GM12878 (cell line): ENCODE measurements around the gene MKRN1.

ENCODE experiments used
- E2F4 ChIP-seq: IDR thresholded peaks from 2 replicates; pipeline ENCODE4 v1.6.1; 2012; ENCODE audit warnings: low read depth, low read length, improper control_type of control experiment
- EZH2 ChIP-seq: IDR thresholded peaks from 2 replicates; pipeline ENCODE4 v1.6.1; 2012; ENCODE audit warnings: low read depth, mild to moderate bottlenecking, control low read depth, inconsistent platforms, low read length, borderline replicate concordance; ENCODE audit not compliant: control insufficient read depth
- LARP7 ChIP-seq: fragments of 450-650 bp; IDR thresholded peaks from 2 replicates; pipeline ENCODE4 v1.6.1; 2017; ENCODE audit warnings: mild to moderate bottlenecking
- NFIC ChIP-seq: IDR thresholded peaks from 2 replicates; pipeline ENCODE4 v1.6.1; 2012; ENCODE audit warnings: low read depth, mild to moderate bottlenecking, inconsistent platforms, low read length, moderate library complexity
- TBL1XR1 ChIP-seq: IDR thresholded peaks from 2 replicates; pipeline ENCODE4 v1.6.1; 2012; ENCODE audit warnings: low read depth, low read length, improper control_type of control experiment
- TF ChIP-seq, protein P1 (sequence below), 3 experiments: IDR thresholded peaks in 2 of 3; conservative IDR thresholded peaks in 1 of 3; 2 replicates each; pipeline ENCODE4 v1.5.1; 2011; ENCODE audit warnings: low read depth in 3 of 3, low read length in 3 of 3, mild to moderate bottlenecking in 3 of 3, control low read depth in 2 of 3, moderate library complexity in 2 of 3, inconsistent platforms in 1 of 3, mixed read lengths in 1 of 3; ENCODE audit not compliant: control insufficient read depth in 2 of 3, insufficient read depth in 1 of 3; ENCODE audit errors: extremely low read depth in 1 of 3
- TF ChIP-seq, protein P2 (sequence below): fragments of 450-650 bp; IDR thresholded peaks from 2 replicates; pipeline ENCODE4 v1.6.1; 2017; ENCODE audit warnings: antibody characterized with exemption, mild to moderate bottlenecking, moderate library complexity
- TF ChIP-seq, protein P3 (sequence below): fragments of 450-650 bp; formaldehyde crosslinking; IDR thresholded peaks from 2 replicates; pipeline ENCODE4 v1.4.0; 2020; ENCODE audit warnings: mild to moderate bottlenecking, moderate library complexity

DNA sequence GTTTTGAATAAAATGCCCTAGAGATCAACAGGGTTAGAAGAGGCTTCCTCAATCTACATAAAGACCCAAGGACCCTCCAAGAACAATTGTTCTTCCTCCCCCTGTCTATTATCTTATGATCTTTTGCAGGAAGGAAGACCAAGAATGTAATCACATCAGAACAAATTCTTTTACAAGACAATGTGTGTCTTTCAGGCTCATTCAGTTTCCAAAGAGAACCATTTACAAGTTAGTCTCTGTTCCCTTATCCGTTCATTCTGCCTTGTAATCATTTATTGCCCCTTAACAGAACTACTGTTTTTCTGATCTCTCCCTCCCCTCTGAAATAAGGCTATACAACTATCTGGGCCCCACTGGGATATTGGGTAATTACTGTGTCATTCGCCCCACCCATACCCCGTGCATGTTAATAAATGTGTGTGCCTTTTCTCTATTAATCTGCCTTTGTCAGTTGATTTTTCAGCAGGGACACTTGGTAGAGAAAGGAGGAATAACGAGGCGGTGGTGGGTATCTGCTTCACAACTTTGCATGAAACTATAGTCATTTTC lies 5.7 kb upstream of the MKRN1 start:
- TF ChIP-seq LARP7 (no peak), TBL1XR1 (no peak), EZH2 (no peak), NFIC (no peak), E2F4 (no peak)
- TF ChIP-seq, protein P1, sequence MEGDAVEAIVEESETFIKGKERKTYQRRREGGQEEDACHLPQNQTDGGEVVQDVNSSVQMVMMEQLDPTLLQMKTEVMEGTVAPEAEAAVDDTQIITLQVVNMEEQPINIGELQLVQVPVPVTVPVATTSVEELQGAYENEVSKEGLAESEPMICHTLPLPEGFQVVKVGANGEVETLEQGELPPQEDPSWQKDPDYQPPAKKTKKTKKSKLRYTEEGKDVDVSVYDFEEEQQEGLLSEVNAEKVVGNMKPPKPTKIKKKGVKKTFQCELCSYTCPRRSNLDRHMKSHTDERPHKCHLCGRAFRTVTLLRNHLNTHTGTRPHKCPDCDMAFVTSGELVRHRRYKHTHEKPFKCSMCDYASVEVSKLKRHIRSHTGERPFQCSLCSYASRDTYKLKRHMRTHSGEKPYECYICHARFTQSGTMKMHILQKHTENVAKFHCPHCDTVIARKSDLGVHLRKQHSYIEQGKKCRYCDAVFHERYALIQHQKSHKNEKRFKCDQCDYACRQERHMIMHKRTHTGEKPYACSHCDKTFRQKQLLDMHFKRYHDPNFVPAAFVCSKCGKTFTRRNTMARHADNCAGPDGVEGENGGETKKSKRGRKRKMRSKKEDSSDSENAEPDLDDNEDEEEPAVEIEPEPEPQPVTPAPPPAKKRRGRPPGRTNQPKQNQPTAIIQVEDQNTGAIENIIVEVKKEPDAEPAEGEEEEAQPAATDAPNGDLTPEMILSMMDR (IDR thresholded peaks at IDR 0.05 in 2 of 3, conservative IDR thresholded peaks at IDR 0.05 in 1 of 3; ENCODE audit: control insufficient read depth in 2 of 3, extremely low read depth in 1 of 3, insufficient read depth in 1 of 3, low read depth in 3 of 3, low read length in 3 of 3) = no peak
- TF ChIP-seq, protein P2, sequence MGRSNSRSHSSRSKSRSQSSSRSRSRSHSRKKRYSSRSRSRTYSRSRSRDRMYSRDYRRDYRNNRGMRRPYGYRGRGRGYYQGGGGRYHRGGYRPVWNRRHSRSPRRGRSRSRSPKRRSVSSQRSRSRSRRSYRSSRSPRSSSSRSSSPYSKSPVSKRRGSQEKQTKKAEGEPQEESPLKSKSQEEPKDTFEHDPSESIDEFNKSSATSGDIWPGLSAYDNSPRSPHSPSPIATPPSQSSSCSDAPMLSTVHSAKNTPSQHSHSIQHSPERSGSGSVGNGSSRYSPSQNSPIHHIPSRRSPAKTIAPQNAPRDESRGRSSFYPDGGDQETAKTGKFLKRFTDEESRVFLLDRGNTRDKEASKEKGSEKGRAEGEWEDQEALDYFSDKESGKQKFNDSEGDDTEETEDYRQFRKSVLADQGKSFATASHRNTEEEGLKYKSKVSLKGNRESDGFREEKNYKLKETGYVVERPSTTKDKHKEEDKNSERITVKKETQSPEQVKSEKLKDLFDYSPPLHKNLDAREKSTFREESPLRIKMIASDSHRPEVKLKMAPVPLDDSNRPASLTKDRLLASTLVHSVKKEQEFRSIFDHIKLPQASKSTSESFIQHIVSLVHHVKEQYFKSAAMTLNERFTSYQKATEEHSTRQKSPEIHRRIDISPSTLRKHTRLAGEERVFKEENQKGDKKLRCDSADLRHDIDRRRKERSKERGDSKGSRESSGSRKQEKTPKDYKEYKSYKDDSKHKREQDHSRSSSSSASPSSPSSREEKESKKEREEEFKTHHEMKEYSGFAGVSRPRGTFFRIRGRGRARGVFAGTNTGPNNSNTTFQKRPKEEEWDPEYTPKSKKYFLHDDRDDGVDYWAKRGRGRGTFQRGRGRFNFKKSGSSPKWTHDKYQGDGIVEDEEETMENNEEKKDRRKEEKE = no peak
- TF ChIP-seq, protein P3, sequence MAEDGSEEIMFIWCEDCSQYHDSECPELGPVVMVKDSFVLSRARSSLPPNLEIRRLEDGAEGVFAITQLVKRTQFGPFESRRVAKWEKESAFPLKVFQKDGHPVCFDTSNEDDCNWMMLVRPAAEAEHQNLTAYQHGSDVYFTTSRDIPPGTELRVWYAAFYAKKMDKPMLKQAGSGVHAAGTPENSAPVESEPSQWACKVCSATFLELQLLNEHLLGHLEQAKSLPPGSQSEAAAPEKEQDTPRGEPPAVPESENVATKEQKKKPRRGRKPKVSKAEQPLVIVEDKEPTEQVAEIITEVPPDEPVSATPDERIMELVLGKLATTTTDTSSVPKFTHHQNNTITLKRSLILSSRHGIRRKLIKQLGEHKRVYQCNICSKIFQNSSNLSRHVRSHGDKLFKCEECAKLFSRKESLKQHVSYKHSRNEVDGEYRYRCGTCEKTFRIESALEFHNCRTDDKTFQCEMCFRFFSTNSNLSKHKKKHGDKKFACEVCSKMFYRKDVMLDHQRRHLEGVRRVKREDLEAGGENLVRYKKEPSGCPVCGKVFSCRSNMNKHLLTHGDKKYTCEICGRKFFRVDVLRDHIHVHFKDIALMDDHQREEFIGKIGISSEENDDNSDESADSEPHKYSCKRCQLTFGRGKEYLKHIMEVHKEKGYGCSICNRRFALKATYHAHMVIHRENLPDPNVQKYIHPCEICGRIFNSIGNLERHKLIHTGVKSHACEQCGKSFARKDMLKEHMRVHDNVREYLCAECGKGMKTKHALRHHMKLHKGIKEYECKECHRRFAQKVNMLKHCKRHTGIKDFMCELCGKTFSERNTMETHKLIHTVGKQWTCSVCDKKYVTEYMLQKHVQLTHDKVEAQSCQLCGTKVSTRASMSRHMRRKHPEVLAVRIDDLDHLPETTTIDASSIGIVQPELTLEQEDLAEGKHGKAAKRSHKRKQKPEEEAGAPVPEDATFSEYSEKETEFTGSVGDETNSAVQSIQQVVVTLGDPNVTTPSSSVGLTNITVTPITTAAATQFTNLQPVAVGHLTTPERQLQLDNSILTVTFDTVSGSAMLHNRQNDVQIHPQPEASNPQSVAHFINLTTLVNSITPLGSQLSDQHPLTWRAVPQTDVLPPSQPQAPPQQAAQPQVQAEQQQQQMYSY (CRISPR knock-in tag) = no peak
